Spleen (tissue), 11 donors: ENCODE results near the gene SKI. TPM values are rescaled to one million over a fixed set of nuclear protein-coding genes. Genes with fewer than 3 reads are reported as not detected.
A peak's percentile ranks its signal among the peaks of the same experiment; 100 is the strongest.

Experiments used
- DNase-seq: peaks from one replicate; pipeline ENCODE4 v3.0.0-alpha.2; 2020
- H3K27ac ChIP-seq, 8 donors: fragments of 200-600 bp; sonication (generic) in 7 of 8; 1 replicate in 4 of 8; 2 replicates in 4 of 8; pipeline versions ENCODE4 v1.5.0 to v1.8.0; 2016 to 2021; ENCODE audit warnings: inconsistent platforms in 4 of 8, mild to moderate bottlenecking in 4 of 8, moderate library complexity in 1 of 8
- H3K27me3 ChIP-seq, 7 donors: fragments of 200-600 bp; sonication (generic) in 6 of 7; replicated peaks in 1 of 7; 1 replicate in 4 of 7; 2 replicates in 3 of 7; pipeline versions ENCODE4 v1.5.0 to v1.8.0; 2016 to 2021; ENCODE audit warnings: inconsistent platforms in 3 of 7, mild to moderate bottlenecking in 1 of 7
- H3K36me3 ChIP-seq, 6 donors: fragments of 200-600 bp; sonication (generic) in 5 of 6; 1 replicate in 4 of 6; 2 replicates in 2 of 6; pipeline versions ENCODE4 v1.5.0 to v1.8.0; 2016 to 2021; ENCODE audit warnings: inconsistent platforms in 2 of 6
- H3K4me1 ChIP-seq, 6 donors: fragments of 200-600 bp; sonication (generic) in 5 of 6; 1 replicate in 3 of 6; 2 replicates in 3 of 6; pipeline versions ENCODE4 v1.5.0 to v1.8.0; 2016 to 2021; ENCODE audit warnings: inconsistent platforms in 3 of 6
- H3K4me3 ChIP-seq, 8 donors: fragments of 200-600 bp; sonication (generic) in 7 of 8; 1 replicate in 4 of 8; 2 replicates in 4 of 8; pipeline versions ENCODE4 v1.5.0 to v1.8.0; 2016 to 2021; ENCODE audit warnings: inconsistent platforms in 4 of 8, mild to moderate bottlenecking in 4 of 8, moderate library complexity in 2 of 8
- H3K9me3 ChIP-seq, 8 donors: fragments of 200-600 bp; sonication (generic) in 7 of 8; 1 replicate in 4 of 8; 2 replicates in 4 of 8; pipeline versions ENCODE4 v1.5.0 to v1.8.0; 2016 to 2021; ENCODE audit warnings: inconsistent platforms in 4 of 8
- POLR2A ChIP-seq, 3 donors: fragments of 450-650 bp; IDR thresholded peaks; one replicate each; pipeline ENCODE4 v1.5.1; 2017; ENCODE audit warnings: antibody characterized with exemption in 3 of 3, mild to moderate bottlenecking in 1 of 3
- POLR2AphosphoS5 ChIP-seq, 3 donors: sonication (generic); formaldehyde crosslinking; IDR thresholded peaks; one replicate each; pipeline ENCODE4 v1.5.1; 2017; ENCODE audit warnings: antibody characterized with exemption in 3 of 3
- WGBS, 5 donors: extraction: QIAGEN DNeasy Blood & Tissue Kit in 3 of 5; methylation state at CpG; one replicate each; pipeline versions ENCODE4 v1.1.5 to v1.1.7; 2013 to 2018; 5-methylcytosine and 5-hydroxymethylcytosine counted together
- intact Hi-C: fragments of 100-400 bp; cut with DNase I; formaldehyde crosslinking; loops from one replicate; pipeline ENCODE4 v1.15.0; 2023; ENCODE audit warnings: low total_unique reads
- polyA plus RNA-seq, 3 donors: library from polyadenylated mRNA; stranded (reverse); fragments of 200-250 nt; gene quantifications; one replicate each; pipeline ENCODE4 v1.2.1, GENCODE V29; 2013
- total RNA-seq, 7 donors: library from RNA; depleted of rRNA in 3 of 7; stranded (reverse); fragments of >200 nt in 3 of 7; fragmentation: NEBNext Ultra II Directional in 4 of 7; extraction: Animal tissue kit (Norgen Biotek cat#: 25700) in 4 of 7; gene quantifications; one replicate each; pipeline versions ENCODE4 v1.1.0 to v1.2.1, GENCODE V29; 2016 to 2021
- TF ChIP-seq, protein P1 (sequence below), 11 experiments: fragments of 200-600 bp in 7 of 11; fragments of 450-650 bp in 4 of 11; sonication (generic) in 4 of 11; IDR thresholded peaks in 8 of 11; conservative IDR thresholded peaks in 3 of 11; 1 replicate in 7 of 11; 2 replicates in 4 of 11; pipeline versions ENCODE4 v1.4.0 to v1.8.0; 2016 to 2021; ENCODE audit warnings: antibody characterized with exemption in 11 of 11, inconsistent platforms in 4 of 11, mild to moderate bottlenecking in 1 of 11
- donor health status: healthy with polysubstance abuse.
- donor health status: DM: no; HTN: no; CAD: no; lungs with moderate emphysema.
- donor health status: DM: no; HTN: no; CAD: no.
- donor health status: Bipolar disorder and iron deficiency.
- donor health status: healthy.
- donor health status: DM: no; HTN: no; CAD: no.
- donor health status: DM: yes; HTN: yes; CAD: no.

The SKI gene
- total and polyA plus RNA-seq, 10 donors: 4.4 to 100.0 (median 54.3) TPM

DNA sequence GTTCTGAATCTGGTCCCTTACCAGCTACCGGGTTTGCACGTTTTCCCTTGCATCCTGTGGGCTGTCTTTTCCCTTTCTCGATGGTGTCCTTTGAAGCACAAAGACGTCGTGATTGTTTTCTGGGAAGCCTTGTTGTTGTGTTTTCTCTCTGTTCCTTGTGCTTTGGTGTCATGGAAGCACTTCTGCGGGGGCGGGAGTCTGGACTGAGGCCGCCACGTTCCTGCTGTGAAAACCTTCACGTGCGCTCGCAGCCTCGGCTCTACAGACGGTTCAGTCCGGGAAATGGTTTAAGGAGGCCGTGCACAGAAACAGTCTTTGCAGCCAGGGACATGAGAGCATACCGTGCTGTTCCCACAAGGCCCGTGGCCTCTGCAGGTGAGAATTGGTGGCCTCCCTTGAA, 68.5 kb downstream of the SKI start:
- peaks cover 0 to 11% (median 0%) of the 10 kb centered on the region in 6 donors for H3K36me3 ChIP-seq
- peaks cover 0 to 17% (median 0%) of the 10 kb centered on the region in 7 donors for H3K27me3 ChIP-seq
- DNase-seq: no peak
- H3K9me3 ChIP-seq: no peaks in the 10 kb centered on the region
- H3K27ac ChIP-seq: peak overlapping the region in 3 of 8 donors; percentile 33 to 84 (median 66)
- peak in 1 of 3 donors; percentile 17 for TF ChIP-seq POLR2AphosphoS5 (IDR thresholded peaks at IDR 0.05)
- no peak for TF ChIP-seq POLR2A (IDR thresholded peaks at IDR 0.05)
- H3K4me1 ChIP-seq: peaks cover 67 to 100% (median 96%) of the 10 kb centered on the region in 6 donors
- 78 to 83% (median 80%) methylated on average over 18 of the region's 18 CpGs for WGBS, 5 donors
- intact Hi-C loops: loop anchor here (10.0 kb wide), 1 partner anchor 62 kb away; no protein-coding TSS in a partner anchor
- H3K4me3 ChIP-seq: no peak overlapping the region

GRCh38 chr1:2297246-2298011, 69.3 kb downstream of the SKI start:
- intact Hi-C loops: loop anchor here (10.0 kb wide), 1 partner anchor 63 kb away; no protein-coding TSS in a partner anchor
- 91 to 95% (median 95%) methylated on average over 14 to 35 of the region's 35 CpGs for WGBS, 5 donors

DNA sequence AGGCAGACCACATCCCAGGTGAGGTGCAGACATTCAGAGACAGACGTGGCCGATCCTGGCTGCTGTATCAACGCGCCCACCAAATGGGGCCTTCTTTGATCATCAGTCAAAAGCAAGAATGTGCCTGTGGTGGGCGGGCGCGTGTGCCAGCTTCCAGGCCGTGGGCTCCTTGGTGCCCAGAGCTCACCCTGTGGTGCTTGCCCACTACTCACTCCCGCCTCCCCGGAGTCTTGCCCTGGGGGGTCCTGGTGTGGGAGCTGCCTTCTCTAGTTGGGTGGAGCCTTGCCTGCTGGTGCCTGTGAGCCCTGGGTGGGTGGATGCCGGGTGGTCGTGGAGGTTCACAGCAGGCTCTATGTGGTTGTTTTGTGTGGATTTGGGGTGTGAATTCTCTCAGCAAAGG, 70.6 kb downstream of the SKI start:
- Histone ChIP-seq H3K36me3 (peaks cover 0 to 22% (median 10%) of the 10 kb centered on the region in 6 donors), H3K4me1 (peaks cover 64 to 100% (median 92%) of the 10 kb centered on the region in 6 donors), H3K27me3 (peaks cover 0 to 11% (median 0%) of the 10 kb centered on the region in 7 donors)

More at GRCh38 chr1:2297246-2298011, 69.3 kb downstream of the SKI start:
- Histone ChIP-seq H3K27ac (peak overlapping the region in 2 of 8 donors; percentile 66 to 84), H3K4me3 (no peak overlapping the region), H3K36me3 (peaks cover 0 to 11% (median 0%) of the 10 kb centered on the region in 6 donors), H3K9me3 (no peaks in the 10 kb centered on the region), H3K4me1 (peaks cover 68 to 100% (median 96%) of the 10 kb centered on the region in 6 donors), H3K27me3 (peaks cover 0 to 11% (median 0%) of the 10 kb centered on the region in 7 donors)
- no peak for DNase-seq
- TF ChIP-seq, protein P1, sequence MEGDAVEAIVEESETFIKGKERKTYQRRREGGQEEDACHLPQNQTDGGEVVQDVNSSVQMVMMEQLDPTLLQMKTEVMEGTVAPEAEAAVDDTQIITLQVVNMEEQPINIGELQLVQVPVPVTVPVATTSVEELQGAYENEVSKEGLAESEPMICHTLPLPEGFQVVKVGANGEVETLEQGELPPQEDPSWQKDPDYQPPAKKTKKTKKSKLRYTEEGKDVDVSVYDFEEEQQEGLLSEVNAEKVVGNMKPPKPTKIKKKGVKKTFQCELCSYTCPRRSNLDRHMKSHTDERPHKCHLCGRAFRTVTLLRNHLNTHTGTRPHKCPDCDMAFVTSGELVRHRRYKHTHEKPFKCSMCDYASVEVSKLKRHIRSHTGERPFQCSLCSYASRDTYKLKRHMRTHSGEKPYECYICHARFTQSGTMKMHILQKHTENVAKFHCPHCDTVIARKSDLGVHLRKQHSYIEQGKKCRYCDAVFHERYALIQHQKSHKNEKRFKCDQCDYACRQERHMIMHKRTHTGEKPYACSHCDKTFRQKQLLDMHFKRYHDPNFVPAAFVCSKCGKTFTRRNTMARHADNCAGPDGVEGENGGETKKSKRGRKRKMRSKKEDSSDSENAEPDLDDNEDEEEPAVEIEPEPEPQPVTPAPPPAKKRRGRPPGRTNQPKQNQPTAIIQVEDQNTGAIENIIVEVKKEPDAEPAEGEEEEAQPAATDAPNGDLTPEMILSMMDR (IDR thresholded peaks at IDR 0.05 in 8 of 11, conservative IDR thresholded peaks at IDR 0.05 in 3 of 11): no peak
- TF ChIP-seq POLR2AphosphoS5 (IDR thresholded peaks at IDR 0.05) (peak in 2 of 3 donors; percentile 14 to 50), POLR2A (IDR thresholded peaks at IDR 0.05) (no peak)

DNA sequence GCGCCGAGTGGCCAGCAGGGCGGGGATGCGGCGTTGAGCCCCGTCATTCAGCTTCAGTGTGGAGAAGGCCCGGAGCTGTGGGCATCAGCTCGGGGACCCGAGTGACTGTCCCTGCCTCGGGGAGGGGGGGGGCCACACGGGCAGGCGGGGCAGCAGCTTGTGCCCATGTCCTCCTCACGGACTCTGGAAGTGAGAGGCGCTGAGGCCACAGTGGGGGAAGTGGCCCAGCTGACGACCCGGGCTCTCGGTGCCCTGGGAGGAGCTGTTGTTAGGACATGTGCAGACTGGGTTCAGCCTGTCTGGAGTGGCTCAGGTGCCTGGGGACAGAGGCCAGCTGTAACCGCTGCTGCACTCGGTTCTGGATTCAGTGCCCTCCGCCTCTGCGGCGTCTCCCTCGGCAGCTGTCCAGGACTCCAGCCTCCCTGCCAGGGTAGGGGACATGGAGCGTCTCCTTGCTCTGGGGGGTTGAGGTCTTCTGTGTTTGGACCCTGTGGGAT, 71.1 kb downstream of the SKI start:
- intact Hi-C loops: loop anchor here (10.0 kb wide), 1 partner anchor 64 kb away; no protein-coding TSS in a partner anchor
- H3K36me3 ChIP-seq: peaks cover 0 to 27% (median 15%) of the 10 kb centered on the region in 6 donors
- H3K4me3 ChIP-seq: no peak overlapping the region
- H3K9me3 ChIP-seq: no peaks in the 10 kb centered on the region
- H3K27me3 ChIP-seq: peaks cover 0 to 11% (median 0%) of the 10 kb centered on the region in 7 donors
- peaks cover 59 to 100% (median 89%) of the 10 kb centered on the region in 6 donors for H3K4me1 ChIP-seq
- WGBS, 5 donors: 26 to 68% (median 57%) methylated on average over 5 to 24 of the region's 24 CpGs
- H3K27ac ChIP-seq: peak overlapping the region; percentile 85 to 98 (median 96)
- DNase-seq: no peak
- TF ChIP-seq, protein P1 (IDR thresholded peaks at IDR 0.05 in 8 of 11, conservative IDR thresholded peaks at IDR 0.05 in 3 of 11): no peak
- peak in 2 of 3 donors; percentile 18 to 62 for TF ChIP-seq POLR2AphosphoS5 (IDR thresholded peaks at IDR 0.05)

More for the DNA sequence above, 70.6 kb downstream of the SKI start:
- Histone ChIP-seq H3K4me3 (no peak overlapping the region), H3K9me3 (no peaks in the 10 kb centered on the region), H3K27ac (peak overlapping the region in 5 of 8 donors; percentile 88 to 98 (median 96))
- TF ChIP-seq POLR2A (IDR thresholded peaks at IDR 0.05) (no peak), POLR2AphosphoS5 (IDR thresholded peaks at IDR 0.05) (no peak)
- TF ChIP-seq, protein P1 (IDR thresholded peaks at IDR 0.05 in 8 of 11, conservative IDR thresholded peaks at IDR 0.05 in 3 of 11): no peak
- 74 to 87% (median 85%) methylated on average over 6 to 12 of the region's 12 CpGs for WGBS, 5 donors
- no peak for DNase-seq
- intact Hi-C loops: loop anchor here (10.0 kb wide), 1 partner anchor 64 kb away; no protein-coding TSS in a partner anchor
